ENCODE measurements around the gene OR1F1. TPM values are rescaled to one million over a fixed set of nuclear protein-coding genes. Genes with fewer than 3 reads are reported as not detected.

The OR1F1 gene
- total and polyA plus RNA-seq, 9 of the 15 experiments (the other 6 are each of a cell fraction or from before 2014, with no cell fraction given) = 0.15 to 0.61 (median 0.35) TPM; not detected in 3

GRCh38 chr16:3175157-3176093, 12.6 kb upstream of the OR1F1 start (continued):
- TF ChIP-seq, protein P1, sequence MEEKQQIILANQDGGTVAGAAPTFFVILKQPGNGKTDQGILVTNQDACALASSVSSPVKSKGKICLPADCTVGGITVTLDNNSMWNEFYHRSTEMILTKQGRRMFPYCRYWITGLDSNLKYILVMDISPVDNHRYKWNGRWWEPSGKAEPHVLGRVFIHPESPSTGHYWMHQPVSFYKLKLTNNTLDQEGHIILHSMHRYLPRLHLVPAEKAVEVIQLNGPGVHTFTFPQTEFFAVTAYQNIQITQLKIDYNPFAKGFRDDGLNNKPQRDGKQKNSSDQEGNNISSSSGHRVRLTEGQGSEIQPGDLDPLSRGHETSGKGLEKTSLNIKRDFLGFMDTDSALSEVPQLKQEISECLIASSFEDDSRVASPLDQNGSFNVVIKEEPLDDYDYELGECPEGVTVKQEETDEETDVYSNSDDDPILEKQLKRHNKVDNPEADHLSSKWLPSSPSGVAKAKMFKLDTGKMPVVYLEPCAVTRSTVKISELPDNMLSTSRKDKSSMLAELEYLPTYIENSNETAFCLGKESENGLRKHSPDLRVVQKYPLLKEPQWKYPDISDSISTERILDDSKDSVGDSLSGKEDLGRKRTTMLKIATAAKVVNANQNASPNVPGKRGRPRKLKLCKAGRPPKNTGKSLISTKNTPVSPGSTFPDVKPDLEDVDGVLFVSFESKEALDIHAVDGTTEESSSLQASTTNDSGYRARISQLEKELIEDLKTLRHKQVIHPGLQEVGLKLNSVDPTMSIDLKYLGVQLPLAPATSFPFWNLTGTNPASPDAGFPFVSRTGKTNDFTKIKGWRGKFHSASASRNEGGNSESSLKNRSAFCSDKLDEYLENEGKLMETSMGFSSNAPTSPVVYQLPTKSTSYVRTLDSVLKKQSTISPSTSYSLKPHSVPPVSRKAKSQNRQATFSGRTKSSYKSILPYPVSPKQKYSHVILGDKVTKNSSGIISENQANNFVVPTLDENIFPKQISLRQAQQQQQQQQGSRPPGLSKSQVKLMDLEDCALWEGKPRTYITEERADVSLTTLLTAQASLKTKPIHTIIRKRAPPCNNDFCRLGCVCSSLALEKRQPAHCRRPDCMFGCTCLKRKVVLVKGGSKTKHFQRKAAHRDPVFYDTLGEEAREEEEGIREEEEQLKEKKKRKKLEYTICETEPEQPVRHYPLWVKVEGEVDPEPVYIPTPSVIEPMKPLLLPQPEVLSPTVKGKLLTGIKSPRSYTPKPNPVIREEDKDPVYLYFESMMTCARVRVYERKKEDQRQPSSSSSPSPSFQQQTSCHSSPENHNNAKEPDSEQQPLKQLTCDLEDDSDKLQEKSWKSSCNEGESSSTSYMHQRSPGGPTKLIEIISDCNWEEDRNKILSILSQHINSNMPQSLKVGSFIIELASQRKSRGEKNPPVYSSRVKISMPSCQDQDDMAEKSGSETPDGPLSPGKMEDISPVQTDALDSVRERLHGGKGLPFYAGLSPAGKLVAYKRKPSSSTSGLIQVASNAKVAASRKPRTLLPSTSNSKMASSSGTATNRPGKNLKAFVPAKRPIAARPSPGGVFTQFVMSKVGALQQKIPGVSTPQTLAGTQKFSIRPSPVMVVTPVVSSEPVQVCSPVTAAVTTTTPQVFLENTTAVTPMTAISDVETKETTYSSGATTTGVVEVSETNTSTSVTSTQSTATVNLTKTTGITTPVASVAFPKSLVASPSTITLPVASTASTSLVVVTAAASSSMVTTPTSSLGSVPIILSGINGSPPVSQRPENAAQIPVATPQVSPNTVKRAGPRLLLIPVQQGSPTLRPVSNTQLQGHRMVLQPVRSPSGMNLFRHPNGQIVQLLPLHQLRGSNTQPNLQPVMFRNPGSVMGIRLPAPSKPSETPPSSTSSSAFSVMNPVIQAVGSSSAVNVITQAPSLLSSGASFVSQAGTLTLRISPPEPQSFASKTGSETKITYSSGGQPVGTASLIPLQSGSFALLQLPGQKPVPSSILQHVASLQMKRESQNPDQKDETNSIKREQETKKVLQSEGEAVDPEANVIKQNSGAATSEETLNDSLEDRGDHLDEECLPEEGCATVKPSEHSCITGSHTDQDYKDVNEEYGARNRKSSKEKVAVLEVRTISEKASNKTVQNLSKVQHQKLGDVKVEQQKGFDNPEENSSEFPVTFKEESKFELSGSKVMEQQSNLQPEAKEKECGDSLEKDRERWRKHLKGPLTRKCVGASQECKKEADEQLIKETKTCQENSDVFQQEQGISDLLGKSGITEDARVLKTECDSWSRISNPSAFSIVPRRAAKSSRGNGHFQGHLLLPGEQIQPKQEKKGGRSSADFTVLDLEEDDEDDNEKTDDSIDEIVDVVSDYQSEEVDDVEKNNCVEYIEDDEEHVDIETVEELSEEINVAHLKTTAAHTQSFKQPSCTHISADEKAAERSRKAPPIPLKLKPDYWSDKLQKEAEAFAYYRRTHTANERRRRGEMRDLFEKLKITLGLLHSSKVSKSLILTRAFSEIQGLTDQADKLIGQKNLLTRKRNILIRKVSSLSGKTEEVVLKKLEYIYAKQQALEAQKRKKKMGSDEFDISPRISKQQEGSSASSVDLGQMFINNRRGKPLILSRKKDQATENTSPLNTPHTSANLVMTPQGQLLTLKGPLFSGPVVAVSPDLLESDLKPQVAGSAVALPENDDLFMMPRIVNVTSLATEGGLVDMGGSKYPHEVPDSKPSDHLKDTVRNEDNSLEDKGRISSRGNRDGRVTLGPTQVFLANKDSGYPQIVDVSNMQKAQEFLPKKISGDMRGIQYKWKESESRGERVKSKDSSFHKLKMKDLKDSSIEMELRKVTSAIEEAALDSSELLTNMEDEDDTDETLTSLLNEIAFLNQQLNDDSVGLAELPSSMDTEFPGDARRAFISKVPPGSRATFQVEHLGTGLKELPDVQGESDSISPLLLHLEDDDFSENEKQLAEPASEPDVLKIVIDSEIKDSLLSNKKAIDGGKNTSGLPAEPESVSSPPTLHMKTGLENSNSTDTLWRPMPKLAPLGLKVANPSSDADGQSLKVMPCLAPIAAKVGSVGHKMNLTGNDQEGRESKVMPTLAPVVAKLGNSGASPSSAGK (IDR thresholded peaks at IDR 0.05) = peak; percentile 31; the same call in 1 of the 2 replicates
- TF ChIP-seq ZNF263 (CRISPR knock-in tag; IDR thresholded peaks at IDR 0.05; ENCODE audit: borderline replicate concordance) (no peak), BRF1 (IDR thresholded peaks at IDR 0.05; ENCODE audit: borderline replicate concordance, extremely low read depth, insufficient read length) (peak; percentile 11), ESRRA (IDR thresholded peaks at IDR 0.05; ENCODE audit: borderline replicate concordance, low read depth) (peak; percentile 9; the same call in 1 of the 2 replicates), TOE1 (IDR thresholded peaks at IDR 0.05; ENCODE audit: borderline replicate concordance) (peak; percentile 46; the same call in 1 of the 2 replicates), TOE1 (CRISPR knock-in tag; IDR thresholded peaks at IDR 0.05; ENCODE audit: borderline replicate concordance, low read depth) (no peak), SMAD3 (CRISPR knock-in tag; conservative IDR thresholded peaks at IDR 0.05) (no peak), ZBTB17 (CRISPR knock-in tag; IDR thresholded peaks at IDR 0.05) (no peak), ESRRB (CRISPR knock-in tag; IDR thresholded peaks at IDR 0.05; ENCODE audit: borderline replicate concordance) (no peak), ARNT (IDR thresholded peaks at IDR 0.05) (peak in 1 of 2 experiments; percentile 86; a peak in 2 of 4 replicates), MLX (CRISPR knock-in tag; conservative IDR thresholded peaks at IDR 0.05) (no peak), ZNF764 (CRISPR knock-in tag; IDR thresholded peaks at IDR 0.05; ENCODE audit: low read depth) (0 out of 2 replicates have a peak, but pooled peaks have one; percentile 18), RFX5 (IDR thresholded peaks at IDR 0.05; ENCODE audit: low read depth, low read length) (peak; percentile 52; the same call in 1 of the 2 replicates), MCM3 (IDR thresholded peaks at IDR 0.05) (no peak), HNRNPUL1 (IDR thresholded peaks at IDR 0.05; ENCODE audit: low read length) (no peak)
